A549 treated with Mapracorat at 1 μM for 4 hours (cell line): Measurements from ENCODE around the gene TAF6L. TPM values are rescaled to one million over a fixed set of nuclear protein-coding genes. Genes with fewer than 3 reads are reported as not detected.

Experiments used
- total RNA-seq: library from RNA; stranded (reverse); fragments of 200-300 nt; extraction: Qiagen RNA extraction; gene quantifications from 5 replicates; pipeline ENCODE4 v1.2.3, GENCODE V29; 2022

TAF6L gene
- total RNA-seq: 11.7 to 16.5 TPM (median 12.7 TPM) in 5 replicates

GRCh38 chr11:62771144-62772021, at the start of gene TAF6L:
Gene TAF6L, plus strand, starts transcription at chr11:62771396. Its CDS starts 4,388 bp downstream, at chr11:62775784.

GRCh38 chr11:62727165-62727871, 43.9 kb upstream of the TAF6L start, which contains the start of gene HNRNPUL2:
Gene HNRNPUL2, minus strand, starts transcription at chr11:62727457. Its CDS starts 301 bp downstream, at chr11:62727156.

GRCh38 chr11:62728171-62728988, 42.8 kb upstream of the TAF6L start, which contains the start of gene TTC9C:
Gene TTC9C, plus strand, starts transcription at chr11:62728486. Its CDS starts 363 bp downstream, at chr11:62728849.

GRCh38 chr11:62753736-62754603, 17.2 kb upstream of the TAF6L start, which contains the start of gene ZBTB3:
Gene ZBTB3, minus strand, starts transcription at chr11:62754160. Its CDS starts 496 bp downstream, at chr11:62753664.

GRCh38 chr11:62787005-62787759, 16.0 kb downstream of the TAF6L start, which contains the start of gene TMEM179B:
Gene TMEM179B, plus strand, starts transcription at chr11:62787402. Its CDS starts 30 bp downstream, at chr11:62787432.

GRCh38 chr11:62791501-62792201, 20.5 kb downstream of the TAF6L start, which contains the start of gene TMEM223:
Gene TMEM223, minus strand, starts transcription at chr11:62792006. Its CDS starts 12 bp downstream, at chr11:62791994.

GRCh38 chr11:62805076-62805892, 34.1 kb downstream of the TAF6L start, which contains the start of gene NXF1:
Gene NXF1, minus strand, starts transcription at chr11:62805440. Its CDS starts 84 bp downstream, at chr11:62805356.

GRCh38 chr11:62831520-62832335, 60.5 kb downstream of the TAF6L start, which contains the start of gene STX5:
Gene STX5, minus strand, starts transcription at chr11:62832051. Its CDS starts 808 bp downstream, at chr11:62831243.

GRCh38 chr11:62832336-62833234, 61.4 kb downstream of the TAF6L start, which contains the start of gene TEX54:
Gene TEX54, minus strand, starts transcription at chr11:62832841.

Other genes with a start within 250 kb of the TAF6L start
- 288 to 390 TPM (median 357 TPM) in 5 replicates for gene AHNAK, start 224.6 kb upstream of the TAF6L start, total RNA-seq
- gene EEF1G, start 197.5 kb upstream of the TAF6L start, total RNA-seq: 1,940 to 2,067 TPM (median 1,987 TPM) in 5 replicates
- gene TUT1, start 179.9 kb upstream of the TAF6L start, total RNA-seq: 13.6 to 16.7 TPM (median 16.4 TPM) in 5 replicates
- gene MTA2, start 169.5 kb upstream of the TAF6L start, total RNA-seq: 84.2 to 90.9 TPM (median 87.8 TPM) in 5 replicates
- gene EML3, start 158.6 kb upstream of the TAF6L start, total RNA-seq: 18.3 to 27.8 TPM (median 22.2 TPM) in 5 replicates
- 3.5 to 4.8 TPM (median 4.3 TPM) in 5 replicates for gene ROM1, start 158.1 kb upstream of the TAF6L start, total RNA-seq
- 40.7 to 59.1 TPM (median 53.6 TPM) in 5 replicates for gene B3GAT3, start 149.4 kb upstream of the TAF6L start, total RNA-seq
- gene GANAB, start 124.8 kb upstream of the TAF6L start, total RNA-seq: 226 to 272 TPM (median 254 TPM) in 5 replicates
- 16.6 to 22.4 TPM (median 21.4 TPM) in 5 replicates for gene INTS5, start 118.1 kb upstream of the TAF6L start, total RNA-seq
- 120 to 142 TPM (median 133 TPM) in 5 replicates for gene C11orf98, start 106.2 kb upstream of the TAF6L start, total RNA-seq
- 9.8 to 16.3 TPM (median 14.4 TPM) in 5 replicates for gene CSKMT, start 106.1 kb upstream of the TAF6L start, total RNA-seq
- gene UQCC3, start 99.7 kb upstream of the TAF6L start, total RNA-seq: 27.0 to 39.9 TPM (median 36.2 TPM) in 5 replicates
- gene LBHD1, start 99.1 kb upstream of the TAF6L start, total RNA-seq: 3.1 to 5.1 TPM (median 4.6 TPM) in 5 replicates
- gene UBXN1, start 92.3 kb upstream of the TAF6L start, total RNA-seq: 102 to 125 TPM (median 116 TPM) in 5 replicates
- gene LRRN4CL, start 81.9 kb upstream of the TAF6L start, total RNA-seq: 0.06 to 0.24 TPM (median 0.09 TPM) in 4 of 5 replicates, not detected in the other
- 54.7 to 81.4 TPM (median 71.3 TPM) in 5 replicates for gene BSCL2, start 64.0 kb upstream of the TAF6L start, total RNA-seq
- not detected in 5 replicates for gene GNG3, start 63.7 kb upstream of the TAF6L start, total RNA-seq
- 36.4 to 41.5 TPM (median 40.5 TPM) in 5 replicates for gene HNRNPUL2, start 43.9 kb upstream of the TAF6L start, total RNA-seq
- gene TTC9C, start 42.9 kb upstream of the TAF6L start, total RNA-seq: 28.9 to 34.9 TPM (median 31.7 TPM) in 5 replicates
- 1.1 to 1.8 TPM (median 1.6 TPM) in 5 replicates for gene ZBTB3, start 17.2 kb upstream of the TAF6L start, total RNA-seq
- gene POLR2G, start 9.8 kb upstream of the TAF6L start, total RNA-seq: 165 to 180 TPM (median 178 TPM) in 5 replicates
- gene TMEM179B, start 16.0 kb downstream of the TAF6L start, total RNA-seq: 78.3 to 95.8 TPM (median 85.2 TPM) in 5 replicates
- gene TMEM223, start 20.6 kb downstream of the TAF6L start, total RNA-seq: 18.5 to 27.8 TPM (median 26.5 TPM) in 5 replicates
- 41.1 to 56.6 TPM (median 51.1 TPM) in 5 replicates for gene NXF1, start 34.0 kb downstream of the TAF6L start, total RNA-seq
- gene STX5, start 60.7 kb downstream of the TAF6L start, total RNA-seq: 19.5 to 24.9 TPM (median 24.1 TPM) in 5 replicates
- not detected in 5 replicates for gene TEX54, start 61.4 kb downstream of the TAF6L start, total RNA-seq
- 74.3 to 86.7 TPM (median 77.3 TPM) in 5 replicates for gene WDR74, start 68.2 kb downstream of the TAF6L start, total RNA-seq
- 846 to 1,033 TPM (median 970 TPM) in 5 replicates for gene SLC3A2, start 109.5 kb downstream of the TAF6L start, total RNA-seq
- gene CHRM1, start 150.0 kb downstream of the TAF6L start, total RNA-seq: 0.06 to 0.21 TPM (median 0.10 TPM) in 5 replicates
- not detected in 5 replicates for gene SLC22A6, start 213.6 kb downstream of the TAF6L start, total RNA-seq
- not detected in 5 replicates for gene SLC22A8, start 244.4 kb downstream of the TAF6L start, total RNA-seq